Measurements from ENCODE around the gene CMYA5. TPM values are rescaled to one million over a fixed set of nuclear protein-coding genes. Genes with fewer than 3 reads are reported as not detected.

The CMYA5 gene
- total and polyA plus RNA-seq, 2 donors (not counting 3 experiments of a cell fraction or from before 2014, with no cell fraction given): 0.04 to 0.20 TPM

- Histone ChIP-seq H3K9ac (replicated peaks; ENCODE audit: extremely low read depth, insufficient read depth, low read length) (no peak overlapping the region), H3K9me3 (replicated peaks; ENCODE audit: control insufficient read depth, insufficient read depth, low read length) (no peaks in the 10 kb centered on the region), H3K4me2 (ENCODE audit: insufficient read depth, low read length) (no peak overlapping the region), H3K4me1 (ENCODE audit: control insufficient read depth, extremely low read depth, insufficient read depth, low read length) (no peaks in the 10 kb centered on the region), H2AFZ (ENCODE audit: low read depth, low read length) (no peak overlapping the region), H3K9me1 (replicated peaks; ENCODE audit: control insufficient read depth, extremely low read depth, insufficient read depth, low read length) (no peaks in the 10 kb centered on the region), H3K4me3 (replicated peaks in 1 of 3; ENCODE audit: insufficient read depth in 1 of 3, low read depth in 1 of 3, low read length in 3 of 3) (no peak overlapping the region), H3K27ac (ENCODE audit: insufficient read depth, low read depth, low read length) (no peak overlapping the region), H4K20me1 (replicated peaks; ENCODE audit: control insufficient read depth, extremely low read depth, insufficient read depth, low read length) (no peaks in the 10 kb centered on the region), H3K27me3 (ENCODE audit: control insufficient read depth in 2 of 2, insufficient read depth in 2 of 2, low read length in 2 of 2) (no peaks in the 10 kb centered on the region), H3K36me3 (ENCODE audit: control insufficient read depth in 2 of 2, extremely low read depth in 1 of 2, insufficient read depth in 2 of 2, low read length in 2 of 2) (peaks cover 0 to 14% of the 10 kb centered on the region in 2 experiments), H3K79me2 (ENCODE audit: control insufficient read depth, insufficient read depth, low read length) (peaks cover 3% of the 10 kb centered on the region)
- ChIA-PET POLR2A (no interaction called here), CTCF (no interaction called here)
- TF ChIP-seq FOS (IDR thresholded peaks at IDR 0.05; ENCODE audit: borderline replicate concordance, insufficient read depth, low read length): no peak
- no peak for TF ChIP-seq MAX (IDR thresholded peaks at IDR 0.05; ENCODE audit: insufficient read depth, insufficient read length)
- TF ChIP-seq CTCF (IDR thresholded peaks at IDR 0.05; ENCODE audit: extremely low read depth in 1 of 2, insufficient read depth in 1 of 2, low read depth in 1 of 2, low read length in 2 of 2): no peak
- no peak for TF ChIP-seq MYC (IDR thresholded peaks at IDR 0.05; ENCODE audit: low read depth, low read length)
- TF ChIP-seq EZH2 (IDR thresholded peaks at IDR 0.05; ENCODE audit: borderline replicate concordance, low read depth, low read length, severe bottlenecking): no peak
- TF ChIP-seq POLR2A (IDR thresholded peaks at IDR 0.05; ENCODE audit: low read depth, low read length): no peak
- TF ChIP-seq GATA2 (IDR thresholded peaks at IDR 0.05; ENCODE audit: insufficient read depth, insufficient read length, low read depth, low read length): no peak
- no peak for TF ChIP-seq POLR2AphosphoS5 (IDR thresholded peaks at IDR 0.05; ENCODE audit: insufficient read depth, low read depth, low read length)
- FAIRE-seq (no peak), DNase-seq (ENCODE audit: low read depth, low spot score) (no peak)
- dilution Hi-C loops (cut with MboI; ENCODE audit: extremely low pct_ligation_motif_present, low sequenced_read_pairs): no loop called here
- BruUV-seq (replicated peaks): no TSS peak
- intact Hi-C loops (cut with micrococcal nuclease): no loop called here
These were observed 47.4 kb upstream of the CMYA5 start for GRCh38 chr5:79642210-79642609.

All from endothelial cell of umbilical vein (primary cell).